Trophoblast cell (in vitro differentiated cells and primary cell): Measurements from ENCODE around the gene XRCC1.
"Not testable (repeated sequence)": the region's sequence is repeated elsewhere in the genome, so short reads cannot be mapped to it uniquely, and the experiment has no call there.

Experiments used
- DNase-seq, 2 donors: peaks; one replicate each; pipeline ENCODE4 v3.0.0-alpha.2; 2016
- H2AFZ ChIP-seq: 2 replicates; pipeline ENCODE4 v1.6.1; 2013; ENCODE audit warnings: low read length, moderate library complexity, mild to moderate bottlenecking; ENCODE audit not compliant: insufficient read depth, poor library complexity
- H2AK5ac ChIP-seq: 2 replicates; pipeline ENCODE4 v1.6.1; 2013; ENCODE audit warnings: mild to moderate bottlenecking, low read length
- H2BK120ac ChIP-seq: 2 replicates; pipeline ENCODE4 v1.6.1; 2013; ENCODE audit warnings: low read length, mild to moderate bottlenecking, moderate library complexity; ENCODE audit not compliant: insufficient read depth, poor library complexity
- H2BK12ac ChIP-seq: 2 replicates; pipeline ENCODE4 v1.6.1; 2013; ENCODE audit warnings: mild to moderate bottlenecking, low read length, moderate library complexity
- H2BK5ac ChIP-seq: 2 replicates; pipeline ENCODE4 v1.6.1; 2013; ENCODE audit warnings: low read length, low read depth, moderate library complexity, mild to moderate bottlenecking; ENCODE audit not compliant: poor library complexity
- H3K14ac ChIP-seq: 2 replicates; pipeline ENCODE4 v1.6.1; 2013; ENCODE audit warnings: mild to moderate bottlenecking, low read length
- H3K18ac ChIP-seq: 2 replicates; pipeline ENCODE4 v1.6.1; 2013; ENCODE audit warnings: mild to moderate bottlenecking, low read length
- H3K23ac ChIP-seq: 2 replicates; pipeline ENCODE4 v1.6.1; 2013; ENCODE audit warnings: low read length
- H3K27ac ChIP-seq: 2 replicates; pipeline ENCODE4 v1.5.1; 2013; ENCODE audit warnings: low read depth, mild to moderate bottlenecking, inconsistent platforms, low read length, moderate library complexity
- H3K27me3 ChIP-seq: 2 replicates; pipeline ENCODE4 v1.6.1; 2013; ENCODE audit warnings: inconsistent platforms, mild to moderate bottlenecking, low read length, moderate library complexity; ENCODE audit not compliant: insufficient read depth
- H3K36me3 ChIP-seq, 2 experiments: 1 replicate in 1 of 2; 2 replicates in 1 of 2; pipeline ENCODE4 v1.6.1; 2013; ENCODE audit warnings: low read length in 2 of 2, mild to moderate bottlenecking in 2 of 2, moderate library complexity in 1 of 2; ENCODE audit not compliant: insufficient read depth in 2 of 2, control insufficient read depth in 1 of 2
- H3K4ac ChIP-seq: 2 replicates; pipeline ENCODE4 v1.6.1; 2013; ENCODE audit warnings: low read depth, mild to moderate bottlenecking, low read length, moderate library complexity
- H3K4me1 ChIP-seq, 2 experiments: 1 replicate in 1 of 2; 2 replicates in 1 of 2; pipeline ENCODE4 v1.6.1; 2013; ENCODE audit warnings: low read length in 2 of 2, mild to moderate bottlenecking in 2 of 2, moderate library complexity in 1 of 2; ENCODE audit not compliant: insufficient read depth in 2 of 2, control insufficient read depth in 1 of 2
- H3K4me2 ChIP-seq: 2 replicates; pipeline ENCODE4 v1.6.1; 2013; ENCODE audit warnings: inconsistent platforms, mild to moderate bottlenecking, low read length, moderate library complexity
- H3K4me3 ChIP-seq: 2 replicates; pipeline ENCODE4 v1.5.1; 2013; ENCODE audit warnings: mild to moderate bottlenecking, low read depth, low read length, inconsistent platforms
- H3K79me1 ChIP-seq: one replicate; pipeline ENCODE4 v1.6.1; 2013; ENCODE audit warnings: low read length
- H3K79me2 ChIP-seq: 2 replicates; pipeline ENCODE4 v1.6.1; 2013; ENCODE audit warnings: low read length, mild to moderate bottlenecking; ENCODE audit not compliant: control insufficient read depth, insufficient read depth, poor library complexity
- H3K9ac ChIP-seq: 2 replicates; pipeline ENCODE4 v1.6.1; 2013; ENCODE audit warnings: mild to moderate bottlenecking, low read length
- H3K9me3 ChIP-seq: 2 replicates; pipeline ENCODE4 v1.6.1; 2013; ENCODE audit warnings: low read depth, mild to moderate bottlenecking, control low read depth, inconsistent platforms, low read length; ENCODE audit not compliant: insufficient read depth
- H4K12ac ChIP-seq: 2 replicates; pipeline ENCODE4 v1.6.1; 2013; ENCODE audit warnings: low read depth, mild to moderate bottlenecking, low read length, moderate library complexity
- H4K8ac ChIP-seq: 2 replicates; pipeline ENCODE4 v1.6.1; 2013; ENCODE audit warnings: low read depth, mild to moderate bottlenecking, low read length, moderate library complexity
- H4K91ac ChIP-seq: one replicate; pipeline ENCODE4 v1.6.1; 2013; ENCODE audit warnings: low read depth, mild to moderate bottlenecking, low read length, moderate library complexity
- WGBS: extraction: QIAGEN DNeasy Blood & Tissue Kit; methylation state at CpG from one replicate; pipeline ENCODE4 v1.1.7; 2013; ENCODE audit warnings: missing lambda C conversion rate; ENCODE audit not compliant: insufficient read length, insufficient coverage; ENCODE audit errors: extremely low coverage; 5-methylcytosine and 5-hydroxymethylcytosine counted together

The XRCC1 gene

DNA sequence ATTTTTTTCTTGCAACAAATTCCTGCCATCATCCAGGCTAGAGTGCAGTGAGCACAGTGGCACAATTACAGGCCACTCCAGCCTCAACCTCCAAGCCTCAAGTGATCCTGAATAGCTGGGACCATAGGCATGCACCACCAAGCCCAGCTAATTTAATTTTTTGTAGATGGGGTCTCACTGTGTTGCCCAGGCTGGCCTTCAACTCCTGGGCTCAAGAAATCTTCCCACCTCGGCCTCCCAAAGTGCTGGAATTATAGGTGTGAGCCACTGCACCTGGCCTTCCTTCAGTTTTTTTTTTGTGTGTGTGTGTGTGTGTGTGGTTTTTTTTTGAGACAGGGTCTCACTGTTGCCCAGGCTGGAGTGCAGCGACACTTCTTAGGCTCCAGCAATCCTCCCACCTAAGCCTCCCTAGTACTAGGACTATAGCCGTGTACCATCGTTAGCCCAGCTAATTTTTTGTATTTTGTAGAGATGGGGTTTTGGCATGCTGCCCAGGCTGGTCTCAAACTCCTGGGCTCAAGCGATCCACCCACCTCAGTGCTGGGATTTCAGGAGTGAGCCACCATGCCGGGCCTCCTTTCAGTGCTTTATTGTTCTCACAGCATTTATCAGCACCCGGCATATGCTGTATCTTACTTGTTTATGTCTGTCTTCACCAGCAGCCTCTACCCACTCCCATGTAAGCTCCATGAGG, 30.7 kb upstream of the XRCC1 start:
- Histone ChIP-seq H3K79me1 (no peaks in the 10 kb centered on the region), H3K4me3 (no peak overlapping the region), H3K23ac (no peak overlapping the region), H4K91ac (no peak overlapping the region), H3K4ac (no peak overlapping the region), H3K9ac (no peak overlapping the region), H3K4me2 (no peak overlapping the region), H3K9me3 (peaks cover 1% of the 10 kb centered on the region), H3K36me3 (peaks cover 11 to 31% of the 10 kb centered on the region in 2 experiments), H2AFZ (no peak overlapping the region), H4K8ac (no peak overlapping the region), H3K4me1 (no peaks in the 10 kb centered on the region), H2BK120ac (no peak overlapping the region), H2AK5ac (no peak overlapping the region), H4K12ac (no peak overlapping the region), H3K27ac (no peak overlapping the region), H3K18ac (no peak overlapping the region), H3K27me3 (no peaks in the 10 kb centered on the region), H3K14ac (no peak overlapping the region), H3K79me2 (no peaks in the 10 kb centered on the region), H2BK12ac (no peak overlapping the region), H2BK5ac (no peak overlapping the region)
- no peak for DNase-seq
- WGBS, result no CpG with 5 or more reads among the region's 7 CpGs

DNA sequence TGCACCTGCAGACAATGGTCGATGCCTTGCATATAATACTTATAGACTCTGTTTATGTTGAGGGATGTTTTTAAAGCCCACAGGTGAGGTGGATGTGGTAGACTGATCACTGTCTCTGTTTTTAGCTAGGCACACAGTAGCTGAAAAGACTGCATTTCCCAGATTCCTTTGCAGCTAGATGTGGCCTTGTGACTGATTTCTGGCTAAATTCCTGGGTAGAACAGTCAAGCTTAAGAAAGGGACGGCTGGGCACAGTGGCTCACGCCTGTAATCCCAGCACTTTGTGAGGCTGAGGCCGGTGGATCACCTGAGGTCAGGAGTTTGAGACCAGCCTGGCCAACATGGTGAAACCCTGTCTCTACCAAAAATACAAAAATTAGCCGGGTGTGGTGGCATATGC, 25.0 kb upstream of the XRCC1 start:
- peaks cover 4 to 10% of the 10 kb centered on the region in 2 experiments for H3K4me1 ChIP-seq
- H2BK5ac ChIP-seq, H3K4ac ChIP-seq, H3K18ac ChIP-seq, DNase-seq, H3K9ac ChIP-seq, H2AK5ac ChIP-seq, H3K4me2 ChIP-seq, H2BK120ac ChIP-seq, H3K4me3 ChIP-seq, H2AFZ ChIP-seq, H2BK12ac ChIP-seq, H3K9me3 ChIP-seq, H3K27me3 ChIP-seq, H3K79me1 ChIP-seq, H4K91ac ChIP-seq, H4K8ac ChIP-seq, H3K14ac ChIP-seq, H3K23ac ChIP-seq, H4K12ac ChIP-seq, H3K79me2 ChIP-seq, H3K27ac ChIP-seq: not testable (repeated sequence)
- peaks cover 15 to 21% of the 10 kb centered on the region in 2 experiments for H3K36me3 ChIP-seq
- WGBS, result no CpG with 5 or more reads among the region's 5 CpGs

DNA sequence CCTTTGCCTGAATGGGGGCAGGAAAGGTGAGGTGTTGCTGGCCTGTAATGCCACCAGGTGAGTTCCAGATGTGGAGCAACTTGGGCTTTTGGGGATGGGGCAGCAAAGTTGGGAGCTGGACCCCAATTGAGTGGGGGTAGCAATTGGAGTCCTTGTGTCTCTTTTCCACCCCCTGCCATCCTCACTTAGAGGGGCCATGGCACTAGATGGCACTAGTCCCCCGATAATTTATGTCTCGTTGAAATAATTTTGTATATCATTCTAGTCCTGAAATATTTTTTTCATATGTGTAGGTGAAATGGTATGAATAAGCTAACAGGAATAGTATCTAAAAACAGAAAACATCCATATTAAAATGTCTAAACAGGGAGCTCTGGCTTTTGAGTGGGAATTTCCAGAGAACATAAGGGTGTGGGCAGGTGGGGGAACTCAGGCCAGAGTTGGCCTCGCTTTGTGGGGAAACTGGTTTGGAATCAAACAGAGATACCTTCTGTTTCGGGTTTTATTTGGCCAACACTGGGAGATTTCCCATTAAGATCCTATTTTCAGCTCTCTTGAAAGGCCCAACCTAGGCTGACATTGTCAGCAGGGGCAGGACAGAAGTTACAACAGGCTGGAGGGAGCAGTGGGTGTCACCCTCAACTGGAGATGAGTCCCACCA, 24.4 kb upstream of the XRCC1 start:
- no peak for DNase-seq
- no peak overlapping the region for H3K18ac ChIP-seq
- no peak overlapping the region for H3K4me3 ChIP-seq
- peaks cover 7 to 12% of the 10 kb centered on the region in 2 experiments for H3K4me1 ChIP-seq
- no peak overlapping the region for H4K12ac ChIP-seq
- H3K27me3 ChIP-seq, result no peaks in the 10 kb centered on the region
- H3K14ac ChIP-seq, result no peak overlapping the region
- H3K36me3 ChIP-seq, result peaks cover 15 to 21% of the 10 kb centered on the region in 2 experiments
- no peak overlapping the region for H2BK120ac ChIP-seq
- no peak overlapping the region for H2AK5ac ChIP-seq
- no peak overlapping the region for H4K8ac ChIP-seq
- no peak overlapping the region for H2BK12ac ChIP-seq
- H4K91ac ChIP-seq, result no peak overlapping the region
- H3K23ac ChIP-seq, result no peak overlapping the region
- H3K79me1 ChIP-seq, result peaks cover 12% of the 10 kb centered on the region
- no peak overlapping the region for H3K4me2 ChIP-seq
- H3K9me3 ChIP-seq, result no peaks in the 10 kb centered on the region
- H3K27ac ChIP-seq, result no peak overlapping the region
- no peak overlapping the region for H2BK5ac ChIP-seq
- H3K9ac ChIP-seq, result no peak overlapping the region
- no peak overlapping the region for H3K4ac ChIP-seq
- H3K79me2 ChIP-seq, result peaks cover 8% of the 10 kb centered on the region
- WGBS, result no CpG with 5 or more reads among the region's 4 CpGs
- no peak overlapping the region for H2AFZ ChIP-seq

DNA sequence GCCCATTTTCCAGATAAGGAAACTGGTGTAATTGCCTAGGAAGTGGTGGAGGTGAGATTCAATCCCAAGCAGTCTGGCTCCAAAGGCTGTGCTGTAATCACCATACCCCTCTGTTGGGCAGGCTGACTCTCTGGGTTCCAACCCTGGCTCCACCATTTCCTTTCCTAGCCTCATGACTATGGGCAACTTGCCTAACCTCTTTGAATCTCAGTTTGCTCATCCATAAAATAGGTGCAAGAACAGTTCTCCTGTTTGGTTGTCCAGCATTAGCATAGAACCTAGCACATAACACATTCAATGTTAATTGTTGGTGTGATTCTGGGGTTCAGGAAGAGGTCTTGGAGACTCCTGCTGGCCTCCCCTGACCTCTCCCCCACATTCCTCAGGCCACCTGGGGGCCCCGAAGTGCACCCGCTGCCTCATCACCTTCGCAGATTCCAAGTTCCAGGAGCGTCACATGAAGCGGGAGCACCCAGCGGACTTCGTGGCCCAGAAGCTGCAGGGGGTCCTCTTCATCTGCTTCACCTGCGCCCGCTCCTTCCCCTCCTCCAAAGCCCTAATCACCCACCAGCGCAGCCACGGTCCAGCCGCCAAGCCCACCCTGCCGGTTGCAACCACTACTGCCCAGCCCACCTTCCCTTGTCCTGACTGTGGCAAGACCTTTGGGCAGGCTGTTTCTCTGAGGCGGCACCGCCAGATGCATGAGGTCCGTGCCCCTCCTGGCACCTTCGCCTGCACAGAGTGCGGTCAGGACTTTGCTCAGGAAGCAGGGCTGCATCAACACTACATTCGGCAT, 23.3 kb upstream of the XRCC1 start:
- Histone ChIP-seq H3K36me3 (peaks cover 22 to 29% of the 10 kb centered on the region in 2 experiments), H3K79me2 (peaks cover 9% of the 10 kb centered on the region), H4K91ac (no peak overlapping the region), H3K4ac (no peak overlapping the region), H3K14ac (no peak overlapping the region), H4K8ac (no peak overlapping the region), H3K79me1 (peaks cover 13% of the 10 kb centered on the region), H4K12ac (no peak overlapping the region), H3K27me3 (no peaks in the 10 kb centered on the region), H2BK5ac (no peak overlapping the region), H2AFZ (no peak overlapping the region), H3K4me2 (no peak overlapping the region), H3K18ac (no peak overlapping the region), H2BK12ac (no peak overlapping the region), H3K9me3 (no peaks in the 10 kb centered on the region), H3K4me1 (peaks cover 9 to 12% of the 10 kb centered on the region in 2 experiments), H3K23ac (no peak overlapping the region), H2AK5ac (no peak overlapping the region), H2BK120ac (no peak overlapping the region), H3K4me3 (no peak overlapping the region), H3K9ac (no peak overlapping the region), H3K27ac (no peak overlapping the region)
- no peak for DNase-seq
- WGBS, result no CpG with 5 or more reads among the region's 19 CpGs
